GM18909 (cell line): ENCODE measurements around the gene ENPP1.
"Not testable (repeated sequence)": the region's sequence is repeated elsewhere in the genome, so short reads cannot be mapped to it uniquely, and the experiment has no call there.

Experiments used
- ATAC-seq: cut with Tn5 transposase; IDR thresholded peaks from one replicate; pipeline ENCODE4 v1.9.1; 2021; ENCODE audit warnings: mild to moderate bottlenecking; ENCODE audit not compliant: unreplicated experiment, poor library complexity

The ENPP1 gene

GRCh38 chr6:131859658-131860057 lies 51.8 kb downstream of the ENPP1 start:
- ATAC-seq, result not testable (repeated sequence)

DNA sequence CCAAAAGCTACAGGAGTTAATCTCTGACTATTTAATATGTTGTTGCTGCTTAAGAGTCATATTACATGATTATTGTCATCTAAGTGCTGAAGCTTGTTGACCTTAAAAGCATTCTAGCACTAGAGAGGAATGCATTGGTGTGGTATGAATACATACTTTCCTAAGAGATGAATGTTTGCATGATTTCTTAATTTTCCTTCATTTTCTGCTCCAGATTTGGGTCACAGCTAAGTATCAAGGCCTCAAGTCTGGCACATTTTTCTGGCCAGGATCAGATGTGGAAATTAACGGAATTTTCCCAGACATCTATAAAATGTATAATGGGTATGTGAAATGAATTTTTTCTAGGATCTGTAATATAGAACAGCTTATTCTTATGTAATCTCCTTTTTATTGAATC lies 53.6 kb downstream of the ENPP1 start:
- no peak for ATAC-seq

- no peak for ATAC-seq
Measured at GRCh38 chr6:131862476-131862875, 54.7 kb downstream of the ENPP1 start.

DNA sequence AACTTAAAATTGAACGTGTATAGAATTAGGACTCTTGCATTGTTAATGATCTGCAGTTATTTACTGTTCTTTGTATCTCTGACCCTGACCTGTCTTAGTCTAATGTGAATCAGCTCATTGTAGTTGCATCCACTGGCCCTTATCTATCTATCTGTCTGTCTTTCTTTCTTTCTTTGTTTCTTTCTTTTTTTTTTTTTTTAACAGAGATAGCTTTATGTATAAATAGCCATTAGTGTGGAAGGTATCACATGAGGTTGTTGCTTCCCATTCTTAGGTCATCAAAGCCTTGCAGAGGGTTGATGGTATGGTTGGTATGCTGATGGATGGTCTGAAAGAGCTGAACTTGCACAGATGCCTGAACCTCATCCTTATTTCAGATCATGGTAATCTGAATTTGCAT lies 59.9 kb downstream of the ENPP1 start:
- no peak for ATAC-seq

DNA sequence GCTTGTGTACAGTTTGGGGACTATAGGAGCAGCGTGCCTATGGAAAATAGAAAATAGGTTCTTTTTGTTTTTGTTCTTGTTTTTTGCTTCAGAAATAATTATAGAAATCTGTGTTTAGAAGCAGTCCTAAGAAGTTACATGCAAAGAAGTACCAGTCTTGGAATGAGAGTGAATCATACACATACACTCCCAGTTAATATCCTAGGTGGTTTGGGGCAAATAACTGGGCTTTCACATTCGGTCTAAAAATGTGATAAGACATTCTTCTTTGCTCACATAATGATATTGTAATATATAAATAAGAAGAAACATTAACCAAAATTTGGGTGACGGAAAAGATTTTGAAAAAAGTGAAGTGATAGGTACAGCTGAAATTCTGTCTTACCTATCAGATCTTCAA lies 61.0 kb downstream of the ENPP1 start:
- no peak for ATAC-seq

DNA sequence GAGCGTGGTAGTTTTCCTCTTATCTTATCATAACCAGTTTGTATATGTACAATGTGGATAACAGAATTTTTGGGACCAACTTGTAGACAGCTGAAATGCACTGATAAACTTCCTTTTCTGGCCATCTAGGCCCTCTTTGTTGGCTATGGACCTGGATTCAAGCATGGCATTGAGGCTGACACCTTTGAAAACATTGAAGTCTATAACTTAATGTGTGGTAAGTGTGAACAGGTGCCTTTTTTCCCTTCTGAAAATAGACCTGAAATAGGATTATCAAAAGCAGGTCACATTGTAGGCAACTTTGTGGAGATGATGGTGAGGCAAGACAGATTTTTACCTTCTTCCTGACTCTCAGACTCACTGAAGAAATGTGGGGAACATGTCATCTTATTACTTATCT lies 67.8 kb downstream of the ENPP1 start:
- ATAC-seq, result no peak

DNA sequence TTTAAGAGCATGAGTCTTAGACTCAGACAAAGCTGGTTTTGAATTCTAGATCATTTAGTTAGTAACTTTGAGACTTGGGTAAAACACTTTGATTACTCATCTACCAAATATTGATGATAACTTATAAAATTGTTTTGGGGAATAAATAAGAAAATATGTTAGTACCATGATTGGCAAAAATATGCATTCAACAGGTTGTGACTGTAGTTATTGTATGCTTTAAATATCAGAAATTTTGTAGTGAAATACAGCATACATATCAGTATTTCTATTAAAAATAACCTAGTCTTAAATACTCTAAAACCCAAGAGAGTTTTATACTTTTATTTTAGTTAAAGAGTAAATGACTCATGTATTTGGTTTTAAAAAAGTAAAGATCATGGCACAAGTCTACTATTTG lies 68.7 kb downstream of the ENPP1 start:
- no peak for ATAC-seq

DNA sequence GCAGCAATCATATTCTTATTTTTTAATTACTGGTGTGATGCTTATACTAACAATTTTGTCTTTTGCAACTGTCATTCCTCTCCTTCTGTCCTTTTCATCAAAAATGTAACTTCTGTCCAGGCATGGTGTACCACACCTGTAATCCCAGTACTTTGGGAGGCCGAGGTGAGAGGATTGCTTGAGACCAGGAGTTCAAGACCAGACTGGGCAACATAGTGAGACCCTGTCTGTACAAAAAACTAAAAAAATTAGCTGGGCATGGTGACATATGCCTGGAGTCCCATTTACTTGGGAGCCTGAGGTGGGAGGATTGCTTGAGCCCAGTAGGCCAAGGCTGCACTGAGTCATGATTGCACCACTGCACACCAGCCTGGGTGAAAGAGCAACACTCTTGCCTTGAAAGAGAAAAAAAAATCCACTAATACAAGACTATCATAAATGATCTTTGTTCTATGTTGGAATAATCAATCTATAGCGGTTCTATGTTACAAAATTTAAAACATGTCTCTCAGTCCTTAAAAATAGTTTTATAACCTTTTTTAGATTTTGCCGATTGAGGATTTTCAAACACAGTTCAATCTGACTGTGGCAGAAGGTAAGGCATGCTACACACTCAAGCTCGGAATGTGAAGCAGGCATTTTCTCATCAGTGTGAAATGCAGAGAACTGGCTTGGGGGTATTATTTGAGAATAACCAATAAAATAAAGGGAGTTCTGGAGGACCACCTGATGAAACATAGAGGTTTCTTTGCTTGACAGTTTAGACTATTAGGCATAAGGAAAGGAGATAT lies 70.4 kb downstream of the ENPP1 start:
- no peak for ATAC-seq

DNA sequence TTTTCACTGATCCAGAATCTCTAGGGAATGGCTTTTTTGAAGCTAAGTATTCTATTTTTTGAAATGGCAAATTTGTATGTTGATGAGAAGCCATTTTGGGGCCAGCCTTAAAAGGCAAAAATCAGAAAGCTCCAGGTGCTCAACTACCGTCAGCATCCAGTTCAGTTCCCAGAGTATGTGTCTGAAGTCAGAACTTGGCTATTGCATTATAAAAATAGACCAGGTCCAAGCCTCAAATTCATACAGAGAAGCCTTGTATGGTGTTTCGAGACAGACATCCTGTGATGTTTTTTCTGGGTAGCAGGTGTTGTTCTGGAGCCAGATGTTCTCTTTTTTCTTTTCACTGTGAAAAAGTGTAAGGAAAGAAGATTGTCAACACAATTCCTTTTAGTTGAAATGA lies 75.2 kb downstream of the ENPP1 start:
- ATAC-seq, result no peak

GRCh38 chr6:131885237-131885636 lies 77.4 kb downstream of the ENPP1 start:
- ATAC-seq, result no peak

DNA sequence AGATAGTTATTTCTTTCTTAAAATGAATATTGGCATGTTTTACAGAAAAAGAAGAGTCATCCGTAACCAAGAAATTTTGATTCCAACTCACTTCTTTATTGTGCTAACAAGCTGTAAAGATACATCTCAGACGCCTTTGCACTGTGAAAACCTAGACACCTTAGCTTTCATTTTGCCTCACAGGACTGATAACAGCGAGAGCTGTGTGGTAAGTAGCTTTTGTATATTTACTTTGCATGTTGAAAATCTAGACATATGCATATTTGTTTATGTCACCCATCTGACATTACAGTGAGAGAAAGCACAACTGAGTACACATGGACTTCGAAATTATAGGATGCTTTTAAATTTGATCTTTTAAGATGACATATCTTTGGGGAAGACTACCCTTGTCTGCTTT lies 78.7 kb downstream of the ENPP1 start:
- ATAC-seq, result no peak

- ATAC-seq, result no peak
Measured at GRCh38 chr6:131890091-131890490, 82.3 kb downstream of the ENPP1 start.

GRCh38 chr6:131893198-131893597 lies 85.4 kb downstream of the ENPP1 start:
- ATAC-seq, result no peak

DNA sequence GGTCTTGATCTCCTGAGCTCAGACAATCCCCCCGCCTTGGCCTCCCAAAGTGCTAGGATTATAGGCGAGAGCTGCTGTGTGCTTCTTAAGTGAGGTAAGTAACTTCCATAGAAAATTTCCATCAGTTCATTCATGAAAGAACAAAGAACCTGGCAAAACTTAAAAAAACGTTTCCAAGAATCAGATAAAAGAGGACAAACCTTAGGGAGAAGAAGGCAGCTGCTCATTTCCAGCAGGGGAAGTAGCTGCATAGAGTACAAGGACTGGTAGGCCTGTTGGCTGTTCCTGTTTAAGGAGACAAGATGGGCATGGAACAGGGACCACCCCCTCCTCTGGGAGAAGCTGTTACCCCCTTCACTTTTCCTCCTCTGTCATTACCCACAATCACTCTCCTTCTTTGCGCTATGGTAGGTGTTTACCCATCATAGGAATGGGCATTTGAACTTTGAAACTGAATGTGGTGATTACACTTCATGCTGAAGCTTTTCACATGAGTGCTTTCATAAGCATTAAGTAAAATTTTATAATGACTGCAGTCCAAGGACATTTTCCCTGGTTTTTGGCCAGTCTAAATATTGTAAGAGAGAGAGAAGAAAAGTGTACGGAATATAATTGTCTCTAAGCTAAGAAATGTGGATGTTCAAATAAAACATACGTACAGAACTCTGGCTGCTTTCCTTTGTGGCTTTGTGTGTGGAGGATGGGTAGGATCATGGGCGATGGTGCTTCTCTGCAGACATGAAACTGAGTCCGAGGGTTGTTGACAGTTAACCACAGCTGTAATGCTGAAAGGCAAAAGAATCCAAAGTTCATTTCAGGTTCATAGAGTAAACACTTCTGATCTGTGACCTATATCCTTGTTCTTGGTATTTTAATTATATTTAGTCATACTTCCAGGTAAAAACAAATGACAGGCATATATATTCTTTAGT lies 86.9 kb downstream of the ENPP1 start:
- no peak for ATAC-seq

GRCh38 chr6:131897050-131897435 lies 89.2 kb downstream of the ENPP1 start:
- no peak for ATAC-seq

- no peak for ATAC-seq
Measured at GRCh38 chr6:131897621-131898020, 89.8 kb downstream of the ENPP1 start.

- no peak for ATAC-seq
Measured at GRCh38 chr6:131898718-131899117, 90.9 kb downstream of the ENPP1 start.

- ATAC-seq, result no peak
Measured at GRCh38 chr6:131900231-131900630, 92.4 kb downstream of the ENPP1 start.

- not testable (repeated sequence) for ATAC-seq
Measured at GRCh38 chr6:131901326-131901873, 93.6 kb downstream of the ENPP1 start.

GRCh38 chr6:131903734-131904133 lies 95.9 kb downstream of the ENPP1 start:
- ATAC-seq, result not testable (repeated sequence)

GRCh38 chr6:131908787-131909186 lies 101.0 kb downstream of the ENPP1 start:
- not testable (repeated sequence) for ATAC-seq
